SK-N-MC (cell line): ENCODE measurements around the gene KRTAP6-1.

Experiments
- DNase-seq: peaks from one replicate; pipeline ENCODE4 v3.0.0-alpha.2; 2011; ENCODE audit warnings: low read depth, low spot score
- H3K27ac ChIP-seq: fragments of 200-600 bp; sonication (generic); 2 replicates; pipeline ENCODE4 v1.5.1; 2016; ENCODE audit warnings: mixed run types
- H3K36me3 ChIP-seq: fragments of 200-600 bp; sonication (generic); 2 replicates; pipeline ENCODE4 v1.6.1; 2017; ENCODE audit warnings: antibody characterized with exemption, low read length, mixed read lengths; ENCODE audit not compliant: insufficient read depth
- H3K4me3 ChIP-seq: fragments of 200-600 bp; sonication (generic); 2 replicates; pipeline ENCODE4 v1.5.1; 2016
- H3K9ac ChIP-seq: fragments of 200-600 bp; sonication (generic); 2 replicates; pipeline ENCODE4 v1.8.0; 2017; ENCODE audit warnings: mixed run types, mixed read lengths; ENCODE audit not compliant: insufficient read length
- H3K9me3 ChIP-seq: fragments of 200-600 bp; sonication (generic); 2 replicates; pipeline ENCODE4 v1.6.1; 2017; ENCODE audit warnings: low read depth, mild to moderate bottlenecking, antibody characterized with exemption, low read length, moderate library complexity, mixed read lengths
- EZH2 ChIP-seq: fragments of 200-600 bp; sonication (generic); IDR thresholded peaks from one replicate; pipeline ENCODE4 v1.6.1; 2017; ENCODE audit warnings: antibody characterized with exemption
- FOXP2 ChIP-seq: optimal IDR thresholded peaks from 2 replicates; pipeline ENCODE3; 2011; ENCODE audit warnings: mild to moderate bottlenecking, moderate library complexity; ENCODE audit not compliant: insufficient read depth; ENCODE audit errors: extremely low read length, control extremely low read depth
- POLR2AphosphoS5 ChIP-seq: IDR thresholded peaks from 2 replicates; pipeline ENCODE4 v1.6.1; 2012; ENCODE audit warnings: mild to moderate bottlenecking, low read depth, low read length, borderline replicate concordance

KRTAP6-1 gene

DNA sequence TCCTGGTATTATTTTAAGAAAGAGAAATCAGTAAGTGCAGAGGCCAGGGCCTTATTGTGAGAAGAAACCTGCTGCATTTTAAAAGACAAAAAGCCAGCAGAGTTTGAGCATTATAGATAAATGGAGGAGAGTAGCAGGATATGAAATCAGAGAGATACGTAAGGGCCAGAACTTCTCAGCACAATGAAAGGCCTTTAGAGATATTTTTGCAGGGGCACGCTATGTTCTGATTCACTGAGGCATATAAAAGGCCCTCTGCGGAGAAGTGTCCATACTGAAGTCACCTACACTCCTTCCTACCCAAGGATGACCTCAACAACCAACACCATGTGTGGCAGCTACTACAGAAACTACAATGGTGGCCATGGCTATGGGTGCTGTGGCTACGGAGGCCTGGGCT is 21.6 kb downstream of the KRTAP6-1 start, which contains the start of gene KRTAP6-3:
TSS of gene KRTAP6-3 (plus strand) at position 301 of the 400 bp plus-strand sequence. CDS start at position 307, 6 bp downstream.
- H3K27ac ChIP-seq: no peak within 1 kb of the TSS
- TF ChIP-seq EZH2 (no peak), POLR2AphosphoS5 (no peak), FOXP2 (no peak)
- no peak for DNase-seq
- no peak within 1 kb of the TSS for H3K4me3 ChIP-seq
- no peaks in the 10 kb centered on the region for H3K9me3 ChIP-seq
- H3K9ac ChIP-seq: no peak within 1 kb of the TSS
- no peaks in the 10 kb centered on the region for H3K36me3 ChIP-seq

DNA sequence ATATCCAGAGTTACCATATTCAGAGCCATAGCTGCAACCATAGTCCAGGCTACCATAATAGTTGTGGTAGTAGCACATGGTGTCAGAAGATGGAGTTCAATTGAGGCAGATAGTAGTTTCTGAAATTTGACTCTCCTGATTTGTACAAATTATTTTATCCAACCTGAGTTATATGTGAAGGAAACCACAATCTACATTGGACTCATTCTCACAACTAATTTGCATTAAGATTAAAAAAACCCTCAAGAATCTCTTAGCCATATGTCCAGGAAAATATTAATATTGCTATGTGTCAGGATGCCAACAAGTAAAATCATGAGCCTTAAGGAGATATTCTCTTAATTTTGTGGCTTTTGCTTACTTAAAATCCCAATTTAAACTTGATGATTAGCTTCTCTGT is 23.4 kb downstream of the KRTAP6-1 start, which contains the start of gene KRTAP22-2:
TSS of gene KRTAP22-2 (minus strand) at position 101 of the 400 bp plus-strand sequence.
- no peak within 1 kb of the TSS for H3K27ac ChIP-seq
- no peaks in the 10 kb centered on the region for H3K9me3 ChIP-seq
- TF ChIP-seq EZH2 (no peak), POLR2AphosphoS5 (no peak)
- no peak within 1 kb of the TSS for H3K4me3 ChIP-seq
- no peak for DNase-seq
- no peak within 1 kb of the TSS for H3K9ac ChIP-seq
- no peaks in the 10 kb centered on the region for H3K36me3 ChIP-seq

- H3K27ac ChIP-seq: no peak overlapping the region
- no peak for TF ChIP-seq EZH2
- no peak for TF ChIP-seq POLR2AphosphoS5
- no peak for TF ChIP-seq FOXP2
- no peak overlapping the region for H3K4me3 ChIP-seq
- no peaks in the 10 kb centered on the region for H3K9me3 ChIP-seq
- no peak overlapping the region for H3K9ac ChIP-seq
- no peaks in the 10 kb centered on the region for H3K36me3 ChIP-seq
- DNase-seq: no peak
Observed at GRCh38 chr21:30582870-30583269, 30.9 kb downstream of the KRTAP6-1 start.

DNA sequence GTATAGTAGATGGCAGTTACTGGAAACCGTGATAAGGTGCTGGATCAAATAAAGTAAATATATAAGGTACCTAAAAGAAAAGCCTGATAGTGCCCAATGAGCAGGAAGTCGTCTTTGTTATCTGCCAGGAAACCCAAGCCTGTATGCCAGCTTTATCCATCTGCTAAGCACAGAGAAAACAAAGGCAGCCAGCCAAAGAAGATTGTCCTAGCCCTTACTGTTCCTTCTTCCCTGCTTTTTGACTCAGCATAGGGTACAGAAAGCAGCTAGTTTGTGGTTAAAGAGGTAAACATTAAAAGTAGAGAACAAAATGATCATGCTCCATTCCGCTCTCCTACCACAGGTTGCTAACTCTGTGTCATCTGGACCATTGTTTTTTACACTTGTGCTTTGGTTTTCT is 33.6 kb downstream of the KRTAP6-1 start:
- Histone ChIP-seq H3K4me3 (no peak overlapping the region), H3K27ac (no peak overlapping the region), H3K36me3 (no peaks in the 10 kb centered on the region), H3K9me3 (no peaks in the 10 kb centered on the region), H3K9ac (no peak overlapping the region)
- TF ChIP-seq EZH2 (no peak), FOXP2 (no peak), POLR2AphosphoS5 (no peak)
- no peak for DNase-seq

- no peak overlapping the region for H3K4me3 ChIP-seq
- H3K36me3 ChIP-seq: no peaks in the 10 kb centered on the region
- no peak for DNase-seq
- H3K27ac ChIP-seq: no peak overlapping the region
- no peak overlapping the region for H3K9ac ChIP-seq
- no peaks in the 10 kb centered on the region for H3K9me3 ChIP-seq
- no peak for TF ChIP-seq FOXP2
- TF ChIP-seq EZH2: no peak
- no peak for TF ChIP-seq POLR2AphosphoS5
Observed at GRCh38 chr21:30579346-30579745, 34.4 kb downstream of the KRTAP6-1 start.

DNA sequence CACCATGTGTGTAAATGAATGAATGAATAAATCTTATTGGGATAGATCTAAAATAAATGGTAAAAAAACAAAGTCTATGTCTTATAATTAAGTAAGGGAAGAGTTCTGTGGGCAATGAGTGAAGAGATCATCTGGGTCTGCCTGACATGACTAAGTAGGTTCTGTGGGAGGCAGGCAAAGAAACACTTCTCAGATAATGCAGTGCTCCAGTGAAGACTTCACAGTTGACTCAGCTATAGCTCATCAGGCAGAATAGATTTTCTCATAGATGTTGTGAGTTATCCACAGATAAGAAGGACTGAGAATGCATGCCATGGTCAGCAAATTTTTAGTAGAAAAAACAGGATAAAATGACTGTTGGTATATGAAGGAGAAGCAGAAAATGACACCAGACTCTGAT is 36.0 kb downstream of the KRTAP6-1 start:
- Histone ChIP-seq H3K4me3 (no peak overlapping the region), H3K9me3 (no peaks in the 10 kb centered on the region), H3K27ac (no peak overlapping the region), H3K36me3 (no peaks in the 10 kb centered on the region), H3K9ac (no peak overlapping the region)
- no peak for DNase-seq
- TF ChIP-seq POLR2AphosphoS5 (no peak), EZH2 (no peak), FOXP2 (no peak)

GRCh38 chr21:30567617-30568016 is 46.1 kb downstream of the KRTAP6-1 start:
- TF ChIP-seq EZH2: no peak
- no peak for TF ChIP-seq FOXP2
- no peak for TF ChIP-seq POLR2AphosphoS5
- H3K9me3 ChIP-seq: no peaks in the 10 kb centered on the region
- H3K36me3 ChIP-seq: no peaks in the 10 kb centered on the region
- H3K4me3 ChIP-seq: no peak overlapping the region
- no peak for DNase-seq
- no peak overlapping the region for H3K9ac ChIP-seq
- no peak overlapping the region for H3K27ac ChIP-seq

DNA sequence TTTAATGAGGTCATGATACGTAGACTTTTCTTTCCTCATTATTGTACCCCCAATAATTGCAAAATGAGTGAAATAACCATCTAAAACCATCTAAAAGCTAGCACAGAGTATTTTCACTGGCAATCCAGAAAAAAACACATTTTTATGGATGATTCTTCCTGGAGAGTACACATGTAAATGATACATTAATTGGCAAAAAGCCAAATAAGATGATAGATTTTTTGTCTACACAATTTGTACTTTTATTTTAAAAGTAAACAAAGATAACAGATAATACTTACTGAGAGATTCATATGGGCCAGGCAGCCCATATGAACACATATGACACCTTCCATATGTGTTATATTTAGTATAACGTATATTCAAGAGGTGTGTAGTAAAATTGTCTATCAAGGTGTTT is 50.1 kb downstream of the KRTAP6-1 start:
- Histone ChIP-seq H3K27ac (no peak overlapping the region), H3K4me3 (no peak overlapping the region), H3K36me3 (no peaks in the 10 kb centered on the region), H3K9ac (no peak overlapping the region), H3K9me3 (no peaks in the 10 kb centered on the region)
- no peak for DNase-seq
- TF ChIP-seq FOXP2 (no peak), POLR2AphosphoS5 (no peak), EZH2 (no peak)
